Naive B cell (primary cell): ENCODE measurements around the gene TBC1D22A. TPM values are rescaled to one million over a fixed set of nuclear protein-coding genes. Genes with fewer than 3 reads are reported as not detected.
A peak's percentile ranks its signal among the peaks of the same experiment; 100 is the strongest.

Experiments used
- ATAC-seq, 2 donors: fragments of 150-1000 bp; cut with Tn5 transposase; 2 replicates each; pipeline ENCODE4 v1.10.0; 2021; ENCODE audit warnings: low read depth in 2 of 2, mild to moderate bottlenecking in 2 of 2, moderate library complexity in 2 of 2
- DNase-seq: peaks from one replicate; pipeline ENCODE4 v3.0.0; 2022
- H3K27ac Mint-ChIP-seq, 6 donors: one replicate each; pipeline ENCODE4 v1.8.0; 2020 to 2022; ENCODE audit warnings: mild to moderate bottlenecking in 6 of 6, mixed read lengths in 6 of 6, moderate library complexity in 5 of 6, inconsistent platforms in 2 of 6
- H3K27me3 Mint-ChIP-seq, 3 donors: one replicate each; pipeline ENCODE4 v1.8.0; 2021 to 2022; ENCODE audit warnings: mixed read lengths in 3 of 3, mild to moderate bottlenecking in 1 of 3
- H3K36me3 Mint-ChIP-seq, 2 donors: one replicate each; pipeline ENCODE4 v1.8.0; 2020 to 2022; ENCODE audit warnings: mixed read lengths in 2 of 2, inconsistent platforms in 1 of 2, mild to moderate bottlenecking in 1 of 2
- H3K4me1 Mint-ChIP-seq, 3 donors: one replicate each; pipeline ENCODE4 v1.8.0; 2020 to 2022; ENCODE audit warnings: mixed read lengths in 3 of 3, inconsistent platforms in 1 of 3, mild to moderate bottlenecking in 1 of 3, moderate library complexity in 1 of 3
- H3K4me3 Mint-ChIP-seq, 8 donors: one replicate each; pipeline ENCODE4 v1.8.0; 2020 to 2022; ENCODE audit warnings: mild to moderate bottlenecking in 8 of 8, mixed read lengths in 8 of 8, moderate library complexity in 8 of 8, inconsistent platforms in 2 of 8
- H3K9me3 Mint-ChIP-seq, 7 donors: one replicate each; pipeline ENCODE4 v1.8.0; 2020 to 2022; ENCODE audit warnings: mixed read lengths in 7 of 7, mild to moderate bottlenecking in 5 of 7, inconsistent platforms in 2 of 7, moderate library complexity in 1 of 7
- polyA plus RNA-seq, 6 donors: library from polyadenylated mRNA; unstranded; fragments of 300-500 nt; fragmentation: Illumina TruSeq; gene quantifications; one replicate each; pipeline ENCODE4 v1.2.3, GENCODE V29; 2021; ENCODE audit warnings: low read depth in 6 of 6

The TBC1D22A gene
- polyA plus RNA-seq, 6 donors from 2014 or later, result 47.2 to 74.5 (median 62.6) TPM

DNA sequence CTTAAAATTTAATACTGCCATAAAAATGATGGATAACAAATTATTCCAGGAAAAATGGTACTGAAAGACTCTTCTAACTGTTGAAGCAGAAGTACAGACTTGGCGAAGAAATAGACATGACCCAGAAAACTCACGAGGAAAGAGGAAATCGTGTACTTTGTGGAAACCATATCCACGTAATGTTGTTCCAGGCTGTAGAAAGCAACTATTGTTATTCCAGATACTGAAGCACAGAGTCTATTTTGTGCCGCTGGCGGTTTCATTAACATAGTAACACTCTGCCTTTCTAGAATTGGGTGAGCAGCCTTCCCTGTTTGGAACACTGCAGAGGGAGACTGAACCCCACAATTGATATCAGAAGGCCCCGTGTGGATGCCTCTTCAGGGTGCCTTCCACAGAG is 310.6 kb downstream of the TBC1D22A start:
- Mint-ChIP-seq H3K36me3 (peaks cover 32 to 45% of the 10 kb centered on the region in 2 donors), H3K9me3 (peaks cover 0 to 38% (median 26%) of the 10 kb centered on the region in 7 donors), H3K27me3 (no peaks in the 10 kb centered on the region), H3K27ac (peak overlapping the region in 1 of 6 donors; percentile 21), H3K4me1 (peaks cover 17 to 44% (median 25%) of the 10 kb centered on the region in 3 donors), H3K4me3 (no peak overlapping the region)
- ATAC-seq (no peak), DNase-seq (no peak)

DNA sequence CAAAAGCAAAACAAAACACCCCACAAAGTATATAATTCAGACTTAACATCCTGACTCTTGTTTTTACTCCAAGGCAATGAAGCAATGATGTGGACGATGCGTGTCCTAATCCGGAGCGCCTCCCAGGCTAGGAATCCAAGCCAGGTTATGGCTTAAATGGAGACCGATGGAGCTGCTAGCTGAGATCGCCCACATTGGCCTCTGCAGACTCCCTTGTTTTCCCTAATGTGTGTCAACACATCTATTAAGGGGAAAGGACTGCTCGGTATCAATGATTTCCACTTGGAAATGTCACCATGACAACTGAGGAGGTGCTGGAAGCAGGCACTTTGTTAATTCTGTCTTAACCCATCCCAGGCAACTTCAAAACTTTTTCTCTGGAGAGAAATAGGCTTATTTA is 311.7 kb downstream of the TBC1D22A start:
- ATAC-seq (no peak), DNase-seq (no peak)
- Mint-ChIP-seq H3K4me1 (peaks cover 25 to 45% (median 32%) of the 10 kb centered on the region in 3 donors), H3K36me3 (peaks cover 35 to 54% of the 10 kb centered on the region in 2 donors), H3K27me3 (no peaks in the 10 kb centered on the region), H3K9me3 (peaks cover 0 to 41% (median 26%) of the 10 kb centered on the region in 7 donors), H3K4me3 (no peak overlapping the region), H3K27ac (no peak overlapping the region)

DNA sequence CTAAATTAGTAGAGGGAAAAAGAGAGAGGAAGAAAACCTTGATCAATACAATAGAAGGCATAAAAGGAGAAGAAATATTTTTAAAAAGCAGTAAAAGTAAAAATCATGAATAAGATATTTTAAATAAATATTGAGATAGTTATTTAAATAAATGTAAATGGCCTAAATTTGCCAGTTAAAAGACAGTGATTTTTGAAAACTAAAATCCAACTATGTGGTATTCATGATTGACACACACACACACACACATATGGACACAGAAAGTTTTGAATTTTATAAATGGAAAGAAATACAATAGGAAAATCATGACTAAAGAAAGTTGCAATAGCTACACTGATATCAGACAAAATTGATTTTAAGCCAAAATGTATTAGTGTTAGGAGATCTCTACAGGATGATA is 313.1 kb downstream of the TBC1D22A start:
- Mint-ChIP-seq H3K4me1 (peaks cover 23 to 37% (median 29%) of the 10 kb centered on the region in 3 donors), H3K27ac (no peak overlapping the region)
- DNase-seq, result no peak

DNA sequence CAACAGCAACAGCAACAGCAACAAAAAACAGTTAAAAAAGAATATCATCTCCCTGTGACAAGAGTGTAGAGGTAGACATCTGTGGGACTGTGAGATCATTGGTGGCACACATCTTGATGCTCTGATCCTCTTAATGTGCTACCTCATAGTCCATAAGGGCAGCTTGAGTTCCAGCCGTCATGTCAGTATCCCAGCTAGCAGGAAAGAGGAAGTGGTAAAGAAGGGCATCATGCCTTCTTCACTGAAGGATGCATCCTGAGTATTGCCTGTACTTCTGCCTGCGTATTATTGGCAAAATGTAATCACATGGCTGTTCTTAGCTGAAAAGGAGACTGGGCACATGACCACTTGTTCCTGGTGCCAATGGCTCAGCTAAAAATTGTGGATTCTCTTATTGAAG is 314.3 kb downstream of the TBC1D22A start:
- peaks cover 16 to 30% (median 24%) of the 10 kb centered on the region in 3 donors for H3K4me1 Mint-ChIP-seq
- H3K9me3 Mint-ChIP-seq, result peaks cover 0 to 45% (median 28%) of the 10 kb centered on the region in 7 donors
- ATAC-seq (no peak), DNase-seq (no peak)
- H3K27ac Mint-ChIP-seq, result no peak overlapping the region
- H3K27me3 Mint-ChIP-seq, result no peaks in the 10 kb centered on the region
- H3K36me3 Mint-ChIP-seq, result peaks cover 47 to 62% of the 10 kb centered on the region in 2 donors
- H3K4me3 Mint-ChIP-seq, result no peak overlapping the region

More for the DNA sequence above, 313.1 kb downstream of the TBC1D22A start:
- Mint-ChIP-seq H3K4me3 (no peak overlapping the region), H3K27me3 (no peaks in the 10 kb centered on the region), H3K36me3 (peaks cover 45 to 58% of the 10 kb centered on the region in 2 donors), H3K9me3 (peaks cover 0 to 45% (median 28%) of the 10 kb centered on the region in 7 donors)
- no peak for ATAC-seq

DNA sequence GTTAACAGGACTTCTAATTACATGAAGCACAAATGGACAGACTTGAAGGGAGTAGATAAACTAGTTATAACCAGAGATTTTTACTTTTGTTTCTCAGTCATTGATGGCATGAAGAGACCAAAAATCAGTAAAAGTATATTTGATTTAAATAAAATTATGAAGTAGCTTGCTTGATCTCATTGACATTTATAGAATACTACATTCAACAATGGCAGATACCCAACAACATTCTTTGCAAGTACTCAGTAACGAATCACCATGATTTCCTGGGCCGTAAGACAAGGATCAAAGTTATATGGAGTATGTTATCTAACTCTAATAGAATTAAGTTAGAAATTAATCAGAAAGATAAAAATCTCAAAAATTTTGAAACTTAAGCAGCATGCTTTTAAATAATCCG is 317.6 kb downstream of the TBC1D22A start:
- H3K4me1 Mint-ChIP-seq, result peaks cover 17 to 22% (median 18%) of the 10 kb centered on the region in 3 donors
- no peak for DNase-seq
- no peak for ATAC-seq
- no peak overlapping the region for H3K27ac Mint-ChIP-seq
- peaks cover 34 to 37% of the 10 kb centered on the region in 2 donors for H3K36me3 Mint-ChIP-seq
- H3K27me3 Mint-ChIP-seq, result no peaks in the 10 kb centered on the region
- H3K4me3 Mint-ChIP-seq, result no peak overlapping the region
- H3K9me3 Mint-ChIP-seq, result peaks cover 0 to 29% (median 15%) of the 10 kb centered on the region in 7 donors

DNA sequence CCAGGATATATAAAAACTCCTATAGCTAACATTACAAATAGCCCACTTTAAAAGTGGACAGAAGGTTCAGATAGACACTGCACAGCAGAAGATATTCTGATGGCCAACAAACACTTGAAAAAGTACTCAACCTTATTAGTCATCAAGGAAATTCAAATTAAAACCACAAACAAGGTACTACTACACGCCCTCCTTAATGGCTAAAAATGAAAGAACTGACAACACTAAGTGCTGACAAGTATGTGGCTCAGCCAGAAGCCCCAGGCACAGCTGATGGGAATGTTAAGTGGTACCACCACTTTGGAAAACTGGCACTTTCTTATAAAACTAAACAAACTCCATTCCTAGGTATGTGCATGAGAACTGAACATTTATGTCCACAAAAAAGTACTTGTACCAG is 320.1 kb downstream of the TBC1D22A start:
- ATAC-seq (no peak), DNase-seq (no peak)
- Mint-ChIP-seq H3K27me3 (no peaks in the 10 kb centered on the region), H3K36me3 (peaks cover 20 to 22% of the 10 kb centered on the region in 2 donors), H3K4me1 (peaks cover 15 to 29% (median 23%) of the 10 kb centered on the region in 3 donors), H3K27ac (no peak overlapping the region), H3K4me3 (no peak overlapping the region), H3K9me3 (peaks cover 0 to 10% (median 3%) of the 10 kb centered on the region in 7 donors)

DNA sequence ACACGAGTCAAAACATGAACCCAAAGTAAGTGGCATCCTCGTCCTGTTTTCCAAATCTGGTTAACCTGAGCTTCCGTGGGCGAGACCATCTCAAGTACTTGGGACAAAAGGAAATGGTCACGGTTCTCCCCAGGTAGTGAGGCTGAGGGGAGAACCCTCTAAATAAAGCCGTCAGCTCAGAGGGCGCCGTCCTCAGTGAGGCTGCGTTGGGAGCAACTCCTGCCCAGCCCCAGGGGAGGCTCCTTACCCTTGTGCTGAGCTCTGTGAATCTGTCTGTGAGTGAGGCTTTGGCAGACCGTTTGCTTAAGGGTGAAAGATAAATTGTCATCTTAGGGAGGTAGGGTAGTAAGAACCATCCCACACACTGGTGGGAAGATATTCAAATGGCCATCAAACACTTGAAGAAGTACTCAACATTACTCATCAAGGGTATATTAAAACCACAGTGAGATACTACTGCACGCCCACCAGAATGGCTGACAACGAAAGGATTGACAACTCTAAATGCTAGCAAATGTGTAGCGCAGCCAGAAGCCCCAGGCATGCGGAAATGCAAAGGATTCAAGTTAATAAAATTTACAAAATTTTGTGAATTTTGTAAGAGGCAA is 321.0 kb downstream of the TBC1D22A start:
- Mint-ChIP-seq H3K36me3 (peaks cover 11 to 13% of the 10 kb centered on the region in 2 donors), H3K9me3 (peaks cover 0 to 6% (median 3%) of the 10 kb centered on the region in 7 donors), H3K27ac (peak overlapping the region in 1 of 6 donors; percentile 86), H3K4me3 (no peak overlapping the region), H3K4me1 (peaks cover 16 to 25% (median 20%) of the 10 kb centered on the region in 3 donors), H3K27me3 (no peaks in the 10 kb centered on the region)
- ATAC-seq (no peak), DNase-seq (no peak)

DNA sequence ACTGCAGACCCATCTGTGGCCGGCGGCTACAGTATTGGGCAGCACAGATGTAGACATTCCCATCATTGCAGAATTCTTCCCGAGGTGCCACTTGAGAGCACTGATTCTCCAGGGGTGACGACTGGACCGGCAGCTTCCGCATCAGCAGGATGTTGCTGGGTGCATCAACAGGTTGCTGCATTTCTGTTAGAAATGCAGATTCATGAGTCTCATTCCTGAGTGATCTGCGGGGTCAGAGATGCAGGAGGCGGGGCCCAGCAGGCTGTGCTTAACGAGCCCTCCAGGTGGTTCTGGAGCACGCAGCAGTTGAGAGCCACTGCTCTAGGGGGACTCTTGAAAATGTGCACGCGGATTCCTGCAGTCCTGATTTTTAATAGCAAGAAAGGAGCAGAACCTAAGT is 321.8 kb downstream of the TBC1D22A start:
- Mint-ChIP-seq H3K9me3 (peaks cover 0 to 5% (median 3%) of the 10 kb centered on the region in 7 donors), H3K27me3 (no peaks in the 10 kb centered on the region)
- no peak for DNase-seq

DNA sequence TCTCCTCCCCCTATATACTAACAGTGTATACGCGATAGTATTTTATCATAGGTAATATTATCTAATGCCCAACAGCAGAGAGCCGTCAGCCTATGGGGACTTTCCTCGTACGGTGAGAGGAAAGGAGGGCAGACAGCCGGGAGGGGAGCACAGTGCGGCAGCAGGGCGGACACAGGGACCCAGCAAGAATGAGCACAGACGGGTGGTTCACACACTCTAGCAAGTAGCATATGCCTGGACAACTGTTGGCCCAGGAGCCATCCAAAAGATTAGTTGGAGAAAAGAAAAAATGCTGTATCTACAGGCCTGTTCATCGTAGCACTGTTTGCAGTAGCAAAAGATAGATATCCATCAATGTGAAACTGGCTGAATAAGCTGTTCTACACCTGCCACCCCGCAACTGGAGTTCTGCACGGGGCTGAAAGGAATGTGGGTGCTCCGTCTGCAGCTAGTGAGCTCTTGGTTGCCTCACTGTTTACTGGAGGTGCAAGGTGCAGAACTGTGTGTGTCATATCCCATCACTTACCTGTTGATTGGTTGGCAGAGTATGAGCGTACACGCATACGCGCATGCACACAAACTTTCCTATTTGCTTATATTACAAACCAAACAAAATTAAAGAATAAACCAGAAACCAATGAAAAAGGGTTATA is 324.3 kb downstream of the TBC1D22A start:
- ATAC-seq (no peak), DNase-seq (no peak)
- Mint-ChIP-seq H3K36me3 (peaks cover 0 to 7% of the 10 kb centered on the region in 2 donors), H3K4me1 (peaks cover 30 to 48% (median 46%) of the 10 kb centered on the region in 3 donors), H3K27ac (peak overlapping the region in 1 of 6 donors; percentile 51), H3K27me3 (no peaks in the 10 kb centered on the region), H3K9me3 (no peaks in the 10 kb centered on the region), H3K4me3 (peak overlapping the region in 1 of 8 donors; percentile 31)

More for the DNA sequence above, 321.8 kb downstream of the TBC1D22A start:
- Mint-ChIP-seq H3K27ac (peak overlapping the region in 1 of 6 donors; percentile 49), H3K4me1 (peaks cover 19 to 29% (median 24%) of the 10 kb centered on the region in 3 donors), H3K4me3 (no peak overlapping the region), H3K36me3 (peaks cover 8 to 11% of the 10 kb centered on the region in 2 donors)
- no peak for ATAC-seq

DNA sequence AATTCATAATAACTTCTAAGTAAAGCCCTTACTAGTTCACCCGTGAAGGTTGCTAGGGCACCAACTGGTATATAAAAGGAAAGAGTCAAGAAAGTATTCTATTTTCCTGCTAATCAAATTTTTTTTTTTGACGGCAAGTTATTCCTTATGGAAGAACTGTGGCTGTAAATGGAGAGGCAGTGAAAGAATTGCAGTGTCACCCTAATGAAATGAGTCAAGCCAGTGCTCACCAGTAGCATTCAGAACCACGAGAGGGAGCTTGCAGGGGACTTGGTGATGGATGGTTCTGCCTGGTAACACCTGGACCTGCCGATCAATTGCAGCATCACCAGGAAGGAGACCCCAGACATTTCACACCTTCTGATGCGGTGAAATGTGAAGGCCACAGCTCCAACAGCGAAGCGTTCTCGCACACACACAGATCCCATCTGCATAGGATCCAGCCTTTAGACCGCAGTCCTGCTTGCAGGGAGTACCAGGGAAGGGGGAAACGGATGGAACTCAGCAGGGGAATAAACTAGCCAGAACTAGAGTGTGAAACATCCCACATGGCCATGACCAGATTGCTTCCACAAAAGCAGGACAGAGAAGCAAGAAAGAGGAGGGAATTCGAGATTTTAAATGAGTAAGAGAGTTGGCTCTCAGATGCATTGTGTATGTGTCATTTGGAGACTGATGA is 326.2 kb downstream of the TBC1D22A start:
- no peaks in the 10 kb centered on the region for H3K27me3 Mint-ChIP-seq
- ATAC-seq, result no peak
- no peak for DNase-seq
- H3K9me3 Mint-ChIP-seq, result no peaks in the 10 kb centered on the region
- H3K27ac Mint-ChIP-seq, result peak overlapping the region in 2 of 6 donors; percentile 33 to 45
- peaks cover 0 to 7% of the 10 kb centered on the region in 2 donors for H3K36me3 Mint-ChIP-seq
- H3K4me3 Mint-ChIP-seq, result peak overlapping the region in 2 of 8 donors; percentile 5 to 74
- H3K4me1 Mint-ChIP-seq, result peaks cover 37 to 61% (median 59%) of the 10 kb centered on the region in 3 donors

DNA sequence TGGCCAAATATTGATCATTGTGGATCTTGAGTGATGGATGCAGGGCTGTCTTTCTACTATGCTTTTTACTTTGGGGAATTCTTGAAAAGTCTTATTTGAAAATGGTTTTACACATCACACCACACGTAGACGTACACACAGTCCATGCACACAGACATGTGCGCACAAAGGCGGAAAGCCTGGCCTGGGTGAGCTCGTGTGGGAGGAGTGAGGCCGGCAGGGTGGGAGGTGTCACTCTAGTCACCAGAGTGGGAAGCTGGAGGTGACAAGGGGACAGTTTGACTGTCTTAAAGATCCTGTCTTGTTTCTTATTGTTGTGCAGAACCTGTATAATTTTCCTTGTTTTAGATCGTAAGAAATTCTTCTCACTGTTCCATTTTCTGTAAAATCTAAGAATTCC is 326.9 kb downstream of the TBC1D22A start:
- peaks cover 37 to 61% (median 59%) of the 10 kb centered on the region in 3 donors for H3K4me1 Mint-ChIP-seq
- ATAC-seq (no peak), DNase-seq (no peak)
- peak overlapping the region in 3 of 6 donors; percentile 18 to 75 (median 73) for H3K27ac Mint-ChIP-seq
- H3K9me3 Mint-ChIP-seq, result peaks cover 0 to 2% (median 0%) of the 10 kb centered on the region in 7 donors
- H3K27me3 Mint-ChIP-seq, result no peaks in the 10 kb centered on the region
- peaks cover 0 to 7% of the 10 kb centered on the region in 2 donors for H3K36me3 Mint-ChIP-seq
- H3K4me3 Mint-ChIP-seq, result peak overlapping the region in 4 of 8 donors; percentile 1 to 44 (median 15)

DNA sequence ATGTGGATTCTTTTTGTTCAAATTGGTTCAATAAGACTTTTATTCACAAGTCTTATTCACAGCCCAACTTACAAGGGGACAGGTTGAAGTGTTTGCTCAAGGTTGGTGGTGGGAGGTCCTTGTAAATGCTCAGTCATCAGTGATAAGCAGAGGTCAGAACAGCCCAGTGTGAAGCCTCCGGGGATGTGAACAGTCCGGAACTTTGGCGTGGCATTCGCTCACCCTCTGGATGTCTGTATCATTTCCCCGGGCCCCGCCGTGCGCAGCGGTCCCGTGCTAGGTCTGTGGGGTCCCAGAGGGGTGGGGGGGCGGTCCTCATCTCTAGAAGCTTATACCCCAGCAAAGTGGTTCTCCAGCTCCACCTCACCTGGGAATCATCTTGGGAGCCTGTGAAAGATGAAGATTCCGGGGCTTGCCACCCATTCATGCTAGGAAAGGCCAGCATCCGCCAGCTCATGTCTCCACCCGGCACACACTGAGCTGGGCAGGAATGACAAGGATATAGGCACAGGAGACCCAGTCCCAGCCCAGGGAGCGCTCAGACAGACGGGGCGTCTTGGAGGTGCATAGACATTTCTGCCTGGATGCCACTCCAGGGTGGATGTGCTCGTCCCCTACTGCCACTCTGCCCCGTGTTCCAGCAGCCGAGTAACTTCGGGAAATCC is 327.5 kb downstream of the TBC1D22A start:
- Mint-ChIP-seq H3K4me1 (peaks cover 41 to 63% (median 59%) of the 10 kb centered on the region in 3 donors), H3K9me3 (peaks cover 0 to 3% (median 0%) of the 10 kb centered on the region in 7 donors), H3K4me3 (peak overlapping the region in 3 of 8 donors; percentile 44 to 81 (median 55)), H3K27me3 (no peaks in the 10 kb centered on the region), H3K36me3 (peaks cover 0 to 7% of the 10 kb centered on the region in 2 donors), H3K27ac (peak overlapping the region in 2 of 6 donors; percentile 75 to 88)
- no peak for ATAC-seq
- DNase-seq, result no peak
